GM18867 (cell line): Measurements from ENCODE around the gene TRPC4.
"Not testable (repeated sequence)": the region's sequence is repeated elsewhere in the genome, so short reads cannot be mapped to it uniquely, and the experiment has no call there.

Experiments used
- ATAC-seq: cut with Tn5 transposase; IDR thresholded peaks from one replicate; pipeline ENCODE4 v1.9.1; 2021; ENCODE audit warnings: mild to moderate bottlenecking, moderate library complexity; ENCODE audit not compliant: unreplicated experiment

The TRPC4 gene

DNA sequence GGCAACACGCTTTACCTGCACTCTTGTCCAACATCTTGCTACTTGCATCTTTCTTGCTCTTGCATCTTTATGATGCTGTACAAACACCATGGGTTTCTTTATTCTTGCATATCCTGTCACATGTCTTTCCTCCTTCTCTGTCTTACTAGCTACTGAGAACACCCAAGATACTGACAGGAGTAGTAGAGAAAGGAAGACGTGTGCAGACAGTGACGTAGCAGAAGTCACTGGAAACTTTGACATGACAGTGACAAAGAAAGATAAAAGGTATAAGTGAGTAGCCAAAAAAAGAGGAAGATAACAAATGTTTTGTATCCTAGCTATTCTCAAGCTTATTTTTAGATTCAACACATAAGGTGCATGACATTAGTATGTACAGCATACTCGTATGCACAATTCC is 34.2 kb downstream of the TRPC4 start:
- no peak for ATAC-seq

DNA sequence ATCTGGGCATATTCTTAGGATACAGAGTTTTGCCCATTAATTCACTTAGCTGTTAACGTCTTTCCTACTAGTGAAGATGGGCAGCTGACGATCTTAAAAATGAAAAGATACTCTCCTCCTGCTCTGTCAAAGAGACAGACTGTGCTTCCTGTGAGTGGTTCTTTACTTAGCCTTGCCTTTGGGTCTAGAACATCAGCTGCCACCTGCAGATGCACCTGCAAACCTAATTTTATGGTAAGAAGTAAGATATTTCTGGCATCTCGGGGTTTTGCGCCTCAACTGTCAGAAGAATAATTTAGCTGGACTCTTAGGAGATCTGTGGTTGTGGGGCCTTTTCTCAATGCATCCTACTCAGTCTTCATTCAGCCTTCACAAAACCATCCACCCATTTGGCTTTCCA is 36.2 kb downstream of the TRPC4 start:
- no peak for ATAC-seq

DNA sequence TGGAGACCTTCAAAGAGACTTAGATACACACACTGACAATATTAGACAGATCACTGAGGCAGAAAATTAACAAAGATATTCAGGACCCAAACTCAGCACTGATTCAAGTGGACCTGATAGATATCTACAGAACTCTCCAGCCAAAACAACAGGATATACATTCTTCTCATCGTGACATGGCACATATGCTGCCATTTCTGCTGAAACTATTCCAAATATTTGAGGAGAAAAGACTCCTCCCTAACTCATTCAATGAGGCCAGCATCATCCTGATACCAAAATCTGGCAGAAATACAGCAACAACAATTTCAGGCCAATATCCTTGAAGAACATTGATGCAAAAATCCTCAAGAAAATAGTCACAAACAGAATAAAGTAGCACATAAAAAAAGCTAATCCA is 53.3 kb downstream of the TRPC4 start:
- ATAC-seq: no peak

DNA sequence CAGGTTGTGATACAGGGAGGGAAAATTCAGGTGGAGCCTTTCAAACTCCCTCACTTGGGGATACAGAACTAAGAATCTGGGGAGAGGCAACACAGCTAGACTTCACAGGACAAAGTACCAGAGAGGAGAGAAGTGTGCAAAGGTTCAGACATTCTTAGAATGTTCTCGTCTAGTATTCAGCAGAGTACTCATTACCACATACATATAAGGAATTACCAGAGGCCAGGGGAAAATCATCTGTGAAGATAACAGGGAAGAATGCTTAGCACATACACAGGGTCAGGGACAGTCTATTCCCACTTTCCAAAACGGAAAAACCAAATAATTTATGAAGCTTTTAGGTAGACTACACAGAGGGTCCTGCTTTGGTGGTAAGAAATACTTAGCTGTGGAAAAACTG is 58.1 kb downstream of the TRPC4 start:
- no peak for ATAC-seq

DNA sequence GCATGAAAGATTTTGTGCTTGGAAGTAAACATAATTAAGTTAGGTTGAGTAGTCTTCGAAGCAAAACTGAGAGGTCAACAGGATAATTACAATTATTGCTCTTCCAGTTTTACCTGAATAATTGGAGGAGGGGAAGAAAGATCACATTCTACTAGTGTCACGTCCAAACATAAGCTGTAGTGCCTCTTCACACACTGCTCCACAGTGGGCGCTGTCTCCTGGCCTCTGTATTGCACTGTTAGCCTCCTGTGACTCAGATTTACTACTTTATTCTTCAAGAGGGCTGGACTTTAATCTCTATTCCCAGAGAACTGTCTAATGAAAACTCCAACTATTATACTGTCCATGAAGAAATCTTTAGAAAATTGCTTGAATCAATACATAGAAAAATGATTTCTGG is 62.9 kb downstream of the TRPC4 start:
- ATAC-seq: no peak

DNA sequence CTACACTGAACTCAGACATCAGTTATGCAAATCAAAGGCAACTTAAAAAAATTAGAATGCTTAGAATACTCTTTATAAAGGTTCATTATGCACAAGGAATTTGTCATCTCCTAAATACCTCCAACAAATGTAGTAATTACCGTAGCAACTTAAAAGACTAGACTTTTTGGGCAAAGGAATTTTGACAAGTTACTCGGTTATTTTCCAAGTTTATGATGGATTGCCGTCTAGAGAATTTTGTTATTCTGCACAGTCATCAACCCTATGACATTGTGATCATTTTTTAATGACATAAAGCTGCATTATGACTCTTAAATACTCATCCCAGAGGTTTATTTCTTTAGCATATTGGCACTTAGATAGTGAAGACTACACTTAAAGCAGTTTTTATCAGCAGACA is 71.9 kb downstream of the TRPC4 start:
- ATAC-seq: no peak

DNA sequence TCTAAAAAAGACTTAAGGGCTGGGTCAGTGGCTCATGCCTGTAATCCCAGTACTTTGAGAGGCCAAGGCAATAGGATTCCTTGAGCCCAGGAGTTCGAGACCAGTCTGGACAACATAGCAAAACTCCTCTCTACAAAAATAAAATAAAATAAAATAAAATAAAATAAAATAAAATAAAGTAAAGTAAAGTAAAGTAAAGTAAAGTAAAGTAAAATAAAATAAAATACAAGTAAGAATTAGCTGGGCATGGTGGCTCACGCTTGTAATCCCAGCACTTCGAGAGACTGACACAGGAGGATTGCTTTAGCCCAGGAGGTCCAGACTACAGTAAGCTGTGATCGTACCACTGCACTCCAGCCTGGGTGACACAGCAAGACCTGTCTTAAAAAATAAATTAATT is 72.8 kb downstream of the TRPC4 start:
- not testable (repeated sequence) for ATAC-seq

DNA sequence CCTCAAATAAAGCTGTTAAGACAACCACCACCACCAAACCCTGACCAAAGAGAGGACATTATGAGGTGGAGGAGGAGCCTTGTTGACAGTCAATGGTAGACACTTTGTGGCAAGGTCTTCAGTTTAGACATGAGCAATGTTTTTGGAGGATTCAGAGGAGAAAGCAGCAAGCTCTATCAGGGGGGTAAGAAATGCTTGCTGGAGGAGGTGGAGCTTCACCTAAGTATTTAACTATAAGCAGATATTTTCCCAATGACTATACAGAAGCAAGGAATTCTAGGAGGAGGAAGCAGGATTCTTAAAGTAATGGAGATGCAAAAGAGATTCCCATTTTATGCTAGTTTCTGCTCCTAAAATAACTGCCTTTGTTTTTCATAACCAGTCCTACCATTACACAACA is 74.2 kb downstream of the TRPC4 start:
- ATAC-seq: no peak

DNA sequence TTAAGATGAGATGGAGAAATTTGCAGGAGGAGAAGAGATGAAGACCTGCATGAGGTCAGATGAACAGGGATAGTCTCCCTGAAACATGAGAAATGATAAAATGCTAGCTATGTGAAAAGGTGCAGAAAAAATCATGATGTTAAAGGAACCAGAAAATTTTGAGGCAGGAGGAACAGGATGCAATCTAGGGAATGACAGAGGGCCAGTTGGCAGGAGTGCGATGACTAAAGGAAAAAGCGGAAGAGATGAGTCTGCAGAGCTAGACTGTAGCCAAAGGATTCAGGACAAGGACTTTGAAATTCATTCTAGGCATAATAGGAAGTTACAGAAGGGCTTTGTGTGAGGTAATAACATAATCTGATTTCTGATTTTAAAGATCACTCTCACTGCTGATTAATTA is 77.9 kb downstream of the TRPC4 start:
- ATAC-seq: no peak

DNA sequence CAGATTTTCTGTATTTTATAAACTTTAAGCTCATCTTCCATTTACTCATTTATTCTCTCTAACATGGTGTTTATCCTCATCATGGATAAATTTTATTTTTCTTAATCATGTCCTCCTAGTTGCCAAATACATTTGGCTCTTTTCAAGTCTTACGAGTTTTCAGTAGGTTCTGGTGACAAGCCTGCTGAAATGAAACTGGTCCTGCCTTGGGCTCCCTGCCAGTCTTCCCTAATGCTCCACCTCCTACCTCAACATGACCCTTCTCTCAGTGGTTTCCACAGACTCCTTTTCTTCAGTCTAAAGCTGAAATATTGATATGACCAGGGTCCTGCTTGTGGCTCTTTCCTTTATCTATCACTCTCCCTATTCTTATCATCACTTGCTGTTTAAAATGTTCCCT is 81.2 kb downstream of the TRPC4 start:
- ATAC-seq: no peak

DNA sequence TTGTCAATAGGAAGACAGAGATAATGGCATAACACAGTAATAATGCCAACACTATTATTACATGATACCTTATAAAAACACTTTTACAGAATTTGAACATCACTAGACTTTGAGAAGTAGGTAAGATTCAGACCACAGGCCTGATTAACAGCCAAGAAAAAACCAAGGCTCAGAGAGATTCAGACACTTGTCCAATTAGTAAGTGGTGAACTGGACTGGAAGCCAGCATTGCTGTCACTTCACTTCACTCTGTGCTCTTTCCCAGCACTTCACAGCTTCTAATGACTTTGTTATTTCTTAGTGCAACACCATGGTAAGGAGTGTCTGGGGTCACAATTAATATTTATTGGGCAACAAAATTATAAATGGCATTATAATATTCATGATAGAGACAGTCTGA is 91.9 kb downstream of the TRPC4 start:
- ATAC-seq: no peak

DNA sequence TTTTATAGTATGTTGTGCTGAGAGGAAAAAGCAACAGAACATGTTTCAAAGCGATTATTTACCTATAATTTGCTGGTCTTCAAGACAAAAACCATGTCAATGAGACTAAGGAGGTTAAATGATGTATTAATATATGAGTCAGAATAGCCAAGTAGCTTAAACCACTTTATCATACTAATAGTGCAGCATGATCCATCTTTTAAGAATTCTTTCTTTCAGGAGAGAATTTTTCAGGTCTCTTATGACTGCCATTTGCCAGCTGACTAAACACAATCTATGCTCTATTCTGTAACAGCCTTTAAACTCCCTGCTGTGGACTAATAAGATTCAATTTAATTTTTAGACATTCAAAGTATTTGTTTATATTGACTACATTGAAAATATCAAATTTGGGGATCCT is 93.7 kb downstream of the TRPC4 start:
- no peak for ATAC-seq

DNA sequence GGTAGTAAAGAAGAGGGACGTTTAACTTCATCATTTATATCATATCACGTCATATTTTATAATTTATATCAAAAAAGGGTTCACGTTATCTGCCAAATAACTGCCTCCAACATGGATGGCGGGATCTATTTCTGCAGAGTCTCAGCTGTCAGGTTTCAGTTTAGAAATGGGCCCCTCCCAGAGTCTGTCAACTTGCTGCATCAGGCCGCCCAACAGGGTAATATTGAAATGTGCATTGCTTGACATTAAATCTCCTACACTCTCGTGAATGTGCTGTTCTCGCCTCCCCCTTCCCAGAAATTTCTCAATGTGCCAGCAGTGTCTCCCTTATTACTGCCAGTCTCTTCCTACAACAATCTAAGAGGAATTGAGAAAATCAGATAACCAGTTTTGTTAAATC is 96.9 kb downstream of the TRPC4 start:
- no peak for ATAC-seq

DNA sequence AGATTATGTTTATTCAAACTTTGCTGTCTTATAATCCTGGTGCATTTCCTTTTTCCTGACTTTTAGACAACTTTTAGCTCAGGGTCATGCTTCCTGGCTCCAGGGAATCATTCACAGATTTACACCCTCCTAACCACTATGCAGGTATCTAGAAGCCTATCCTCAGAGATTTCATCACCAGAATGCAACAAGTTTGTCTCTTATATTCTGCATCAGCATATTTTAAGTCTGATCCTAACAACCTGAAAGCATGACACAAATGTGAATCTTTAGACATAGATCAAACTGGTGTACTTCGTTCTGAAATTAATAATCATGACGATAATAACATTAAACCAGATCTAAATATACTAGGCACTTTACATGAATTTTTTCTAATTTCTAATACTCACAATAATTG is 100.0 kb downstream of the TRPC4 start:
- ATAC-seq: no peak

DNA sequence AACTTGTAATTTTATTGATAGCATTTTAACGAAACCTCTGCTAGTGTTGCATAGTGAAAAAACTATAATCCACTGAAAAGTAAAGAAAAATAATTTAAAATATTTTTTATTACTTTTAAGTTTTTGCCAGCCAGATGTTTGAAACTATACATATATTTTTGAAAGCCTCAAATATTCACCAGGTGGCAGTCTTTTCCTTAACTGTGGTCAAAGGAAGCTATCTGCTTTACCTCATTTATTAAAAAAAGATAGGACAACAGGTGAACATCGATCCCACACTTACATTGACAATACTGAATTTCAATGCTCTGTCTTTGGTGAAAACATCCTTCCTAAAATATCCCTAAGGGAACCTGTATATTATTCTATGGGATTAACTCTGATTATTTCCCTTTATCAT is 100.5 kb downstream of the TRPC4 start:
- ATAC-seq: no peak

DNA sequence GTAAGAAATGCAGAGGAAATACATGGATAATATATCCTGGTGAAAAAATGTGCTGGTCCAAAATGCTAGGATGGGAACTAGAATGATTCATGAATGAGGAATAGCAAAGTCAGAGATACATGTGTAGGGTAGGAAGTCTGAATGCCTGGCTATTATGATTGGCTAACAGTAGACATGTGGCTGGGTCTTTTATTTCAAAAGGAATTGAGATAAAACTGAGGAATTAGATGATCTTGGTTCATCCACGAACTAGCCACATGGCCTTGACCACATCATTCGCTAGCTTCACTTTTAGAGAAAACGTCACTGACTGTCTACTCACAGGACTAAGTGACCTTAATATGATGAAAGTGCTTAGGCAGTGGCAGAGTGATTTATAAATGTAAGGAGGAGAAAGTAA is 103.1 kb downstream of the TRPC4 start:
- ATAC-seq: no peak

DNA sequence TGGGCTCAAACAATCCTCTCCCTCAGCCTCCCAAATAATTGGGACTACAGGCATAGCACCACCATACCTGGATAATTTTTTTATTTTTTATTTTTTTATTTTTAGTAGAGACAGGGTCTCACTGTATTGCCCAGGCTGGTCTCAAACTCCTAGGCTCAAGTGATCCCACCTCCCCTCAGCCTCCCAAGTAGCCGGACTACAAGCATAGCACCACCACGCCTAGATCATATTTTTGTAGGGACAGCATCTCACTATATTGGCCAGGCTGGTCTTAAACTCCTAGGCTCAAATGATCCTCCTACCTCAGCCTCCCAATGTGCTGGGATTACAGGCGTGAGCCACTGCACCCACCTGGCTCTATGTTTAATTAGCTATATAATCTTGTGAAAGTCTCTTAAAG is 114.2 kb downstream of the TRPC4 start:
- ATAC-seq: no peak

DNA sequence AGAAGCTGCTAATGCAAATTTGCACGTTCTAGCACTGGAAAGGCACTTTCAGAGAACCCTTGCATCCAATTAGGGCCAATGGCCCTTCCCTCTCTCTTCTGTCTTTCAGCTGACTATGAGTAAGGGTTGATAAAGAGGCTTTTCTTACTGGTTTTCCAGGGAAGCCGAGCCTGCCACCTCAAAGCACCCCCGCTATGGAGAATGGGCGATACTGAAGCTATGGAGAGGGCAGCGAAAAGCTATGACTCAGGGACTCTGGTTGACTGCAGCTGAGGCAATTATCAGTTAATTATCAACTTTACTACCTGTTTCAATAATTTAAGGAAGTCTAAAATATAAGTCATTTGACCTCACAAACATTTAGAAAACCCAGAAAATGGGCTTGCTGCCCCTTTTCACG is 115.8 kb downstream of the TRPC4 start:
- ATAC-seq: no peak

DNA sequence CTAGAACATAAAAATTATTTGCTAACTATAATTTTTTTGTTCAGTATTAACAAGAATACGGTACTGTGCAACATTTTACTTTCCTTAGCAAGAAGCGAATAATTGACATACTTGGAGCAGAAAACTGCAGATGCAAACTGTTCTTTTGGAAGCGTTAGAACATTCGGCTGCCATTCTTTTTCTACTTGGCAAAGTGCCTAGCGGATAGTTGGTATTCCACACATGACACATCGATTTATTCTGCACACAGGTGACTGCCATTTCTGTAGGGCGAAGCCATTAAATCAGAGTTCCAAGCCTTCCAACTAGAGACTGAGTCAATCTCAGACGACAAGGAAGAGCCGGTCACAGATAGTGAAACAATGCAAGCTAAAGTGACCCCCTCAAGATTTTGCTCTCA is 117.4 kb downstream of the TRPC4 start:
- no peak for ATAC-seq

DNA sequence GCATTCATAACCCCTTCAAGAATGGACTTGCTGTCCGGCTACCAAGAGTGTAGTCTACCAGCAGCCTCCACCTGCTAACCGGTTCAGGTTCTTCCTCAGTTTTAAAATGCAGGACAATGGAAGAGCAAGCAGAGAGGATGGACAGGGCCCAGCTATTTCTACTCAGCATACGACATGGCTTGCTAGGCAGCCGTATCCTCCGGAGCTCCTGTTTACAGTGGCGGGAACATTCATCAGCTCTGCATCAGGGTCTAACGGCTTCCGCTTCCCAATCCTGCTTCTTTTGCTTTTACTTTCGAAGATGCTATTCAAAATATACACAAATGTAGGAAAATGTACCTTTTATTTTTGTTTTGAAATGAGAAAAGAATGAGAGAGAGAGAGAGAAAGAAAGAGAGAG is 118.5 kb downstream of the TRPC4 start:
- no peak for ATAC-seq

DNA sequence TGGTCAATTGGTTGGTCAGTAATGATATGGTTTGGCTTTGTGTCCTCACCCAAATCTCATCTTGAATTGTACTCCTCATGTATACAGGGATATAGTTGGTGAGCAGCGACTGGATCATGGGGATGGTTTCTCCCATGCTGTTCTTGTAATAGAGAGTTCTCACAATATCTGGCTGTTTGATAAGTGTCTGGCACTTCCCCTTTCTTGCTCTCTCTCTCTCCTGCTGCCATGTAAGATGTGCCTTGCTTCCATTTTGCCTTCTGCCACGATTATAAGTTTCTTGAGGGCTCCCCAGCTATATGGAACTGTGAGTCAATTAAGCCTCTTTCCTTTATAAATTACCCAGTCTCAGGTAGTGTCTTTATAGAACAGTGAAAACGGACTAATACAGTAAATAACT is 120.7 kb downstream of the TRPC4 start:
- no peak for ATAC-seq

DNA sequence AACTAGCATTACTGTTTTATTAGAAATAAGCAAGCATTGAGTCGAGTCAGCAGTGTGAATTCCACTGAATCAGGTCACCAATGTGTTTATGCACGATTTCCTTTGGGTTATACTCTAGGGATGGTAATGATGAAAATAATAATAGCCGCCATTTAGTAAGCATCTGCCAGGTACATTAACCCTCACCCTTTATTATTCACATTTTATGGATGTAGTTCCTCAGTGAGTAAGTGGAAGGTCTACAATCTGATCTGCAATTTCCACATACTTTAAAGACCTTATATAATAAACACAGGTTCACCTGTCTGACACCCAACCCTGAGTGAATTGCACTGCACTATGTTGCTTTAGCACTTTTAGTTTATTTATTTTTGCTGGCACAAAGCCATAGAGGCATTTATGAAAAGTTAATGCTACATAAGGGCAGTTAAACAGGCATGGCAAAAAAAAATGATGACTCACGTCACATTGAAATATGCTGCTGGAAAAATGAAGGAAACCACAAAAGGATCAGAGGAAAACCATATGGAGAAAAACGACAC is 122.4 kb downstream of the TRPC4 start:
- no peak for ATAC-seq

DNA sequence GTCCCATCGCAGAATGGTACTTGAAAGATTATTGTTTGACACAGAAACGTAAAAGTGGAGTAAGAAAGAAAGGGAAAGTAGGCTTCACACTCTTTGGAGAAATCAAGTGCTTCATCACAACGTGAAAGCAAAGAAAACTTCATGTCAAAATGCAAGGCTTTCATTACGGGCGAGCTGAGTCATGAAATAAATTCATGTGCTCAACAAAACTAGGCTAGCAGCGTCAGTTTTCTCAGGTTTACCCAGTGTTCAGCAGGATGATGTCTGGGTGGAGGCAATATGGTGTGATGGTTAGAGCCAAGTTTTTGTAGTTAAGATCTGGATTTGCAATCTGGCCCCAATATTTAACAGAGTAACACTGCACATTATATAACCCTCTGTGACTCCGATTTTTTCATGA is 128.0 kb downstream of the TRPC4 start:
- no peak for ATAC-seq

DNA sequence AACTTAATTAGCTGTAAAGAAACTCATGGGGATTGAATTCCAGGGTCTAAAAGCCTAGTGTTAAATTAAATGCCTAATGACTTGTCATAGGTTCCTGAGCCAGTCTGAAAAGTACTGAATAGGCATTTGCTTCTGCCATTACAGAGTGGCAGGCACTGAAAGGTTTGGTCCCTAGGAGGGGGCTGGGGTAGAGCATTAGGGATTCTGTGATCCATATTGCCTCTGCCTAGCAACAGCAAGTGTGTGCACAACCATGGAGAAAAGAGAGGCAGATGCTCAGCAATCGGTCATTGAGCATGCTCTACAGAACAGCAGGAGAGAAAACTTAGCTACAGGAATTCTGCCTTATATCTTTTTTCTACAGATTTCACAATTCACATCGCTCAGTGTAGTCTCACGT is 133.5 kb downstream of the TRPC4 start:
- ATAC-seq: no peak
